ENCODE results near the gene U2SURP.

Gene U2SURP
- 226 to 252 reads per million in 2 donors for total RNA-seq

DNA sequence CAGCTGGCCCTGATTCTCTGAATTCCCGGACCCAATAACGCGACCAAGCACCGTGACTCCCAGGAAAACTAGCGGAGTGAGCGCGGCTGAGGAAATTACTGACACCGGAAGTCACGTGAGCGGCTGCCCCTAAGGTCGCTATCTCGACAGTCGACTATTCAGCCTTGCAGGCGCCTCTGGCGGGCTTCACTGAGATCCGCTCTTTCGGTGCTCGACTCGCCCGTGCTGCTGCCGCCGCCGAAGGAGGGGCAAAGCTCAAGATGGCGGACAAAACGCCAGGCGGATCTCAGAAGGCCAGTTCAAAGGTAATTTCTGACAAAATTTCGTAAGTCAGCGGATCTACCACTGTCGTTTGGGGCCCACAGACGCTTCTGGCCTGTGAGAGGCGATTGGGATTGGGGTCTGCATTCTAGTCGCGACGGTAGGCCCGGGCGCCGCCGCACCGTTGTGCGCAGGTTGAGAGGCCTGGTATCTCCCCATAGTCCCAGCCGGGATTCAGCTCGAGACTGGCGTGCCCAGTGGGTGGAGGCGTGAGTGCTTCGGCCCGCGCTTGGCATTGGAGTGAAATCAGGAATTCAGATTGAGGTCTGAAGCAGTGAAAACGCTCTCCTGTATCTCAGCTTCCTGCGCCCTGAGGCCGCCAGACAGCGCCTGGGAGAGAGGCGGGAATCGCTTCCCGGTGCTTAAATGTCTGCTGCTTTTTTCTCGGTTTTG lies at the start of gene U2SURP:
Gene U2SURP, plus strand, starts transcription at position 202 of the 714 bp plus-strand sequence. Its CDS starts 59 bp downstream, at position 261.
- DNase-seq, result peak; percentile 81

DNA sequence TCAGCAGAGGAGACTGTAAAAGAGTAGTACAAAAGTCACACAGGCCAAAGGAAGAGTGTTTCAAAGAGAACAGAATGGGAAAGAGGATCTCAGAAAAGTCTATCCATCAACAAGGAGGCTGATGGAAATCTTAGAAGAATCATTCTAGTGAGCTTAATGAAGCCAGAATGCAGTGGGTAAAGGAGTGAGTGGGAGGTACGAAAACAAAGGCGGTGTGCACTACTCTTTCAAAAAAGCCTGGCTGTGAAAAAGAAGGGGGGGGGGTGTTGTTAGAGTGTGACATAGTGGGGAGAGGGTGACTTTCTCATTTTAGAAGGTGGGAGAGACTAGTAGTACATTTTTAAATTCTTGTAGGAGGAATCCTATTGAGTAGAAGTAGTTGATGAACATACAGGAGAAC lies 49.6 kb upstream of the U2SURP start:
- no peak for DNase-seq

DNA sequence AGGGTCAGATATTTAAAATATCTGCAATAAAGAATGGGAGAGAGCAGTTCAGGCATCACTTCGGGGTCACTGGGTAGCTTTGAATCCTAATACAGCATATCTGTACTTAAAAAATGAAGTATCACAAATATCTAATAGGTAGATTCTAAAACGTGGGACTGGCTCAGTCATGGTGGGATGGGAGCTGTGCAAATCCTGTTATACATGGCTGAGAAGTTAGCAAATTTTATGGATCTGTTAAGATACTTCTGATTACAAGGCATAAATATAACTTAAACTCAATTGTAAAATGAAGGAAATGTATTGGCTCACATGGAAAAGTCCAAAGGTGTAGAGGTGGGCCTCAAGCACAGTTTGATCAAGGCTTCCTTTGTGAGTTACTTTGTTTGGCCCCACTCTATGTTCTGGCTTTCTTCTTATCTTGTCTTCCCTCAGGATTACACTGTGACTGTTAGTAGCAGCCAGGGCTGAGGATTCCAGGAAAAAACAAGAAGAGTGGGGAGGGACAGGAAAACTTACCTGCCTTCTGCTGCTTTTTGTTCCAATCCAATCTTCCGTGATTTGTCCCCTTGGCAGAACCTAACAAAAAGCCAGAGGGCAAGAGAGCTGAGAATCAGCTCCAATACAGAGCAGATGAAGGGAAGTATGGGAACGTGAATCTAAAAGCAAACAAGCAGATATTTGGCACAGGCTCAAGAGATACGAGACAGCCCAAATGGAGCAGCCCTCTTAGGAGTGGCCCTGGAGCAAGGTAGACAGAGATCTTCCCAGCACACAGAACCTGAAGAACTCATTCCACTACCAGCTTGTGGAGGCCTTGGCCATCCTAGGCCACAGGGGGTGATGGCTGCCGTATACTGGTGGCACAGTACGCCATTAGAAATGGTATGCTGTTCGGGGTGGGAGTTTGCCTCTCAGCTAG lies 48.8 kb upstream of the U2SURP start:
- DNase-seq, result no peak

DNA sequence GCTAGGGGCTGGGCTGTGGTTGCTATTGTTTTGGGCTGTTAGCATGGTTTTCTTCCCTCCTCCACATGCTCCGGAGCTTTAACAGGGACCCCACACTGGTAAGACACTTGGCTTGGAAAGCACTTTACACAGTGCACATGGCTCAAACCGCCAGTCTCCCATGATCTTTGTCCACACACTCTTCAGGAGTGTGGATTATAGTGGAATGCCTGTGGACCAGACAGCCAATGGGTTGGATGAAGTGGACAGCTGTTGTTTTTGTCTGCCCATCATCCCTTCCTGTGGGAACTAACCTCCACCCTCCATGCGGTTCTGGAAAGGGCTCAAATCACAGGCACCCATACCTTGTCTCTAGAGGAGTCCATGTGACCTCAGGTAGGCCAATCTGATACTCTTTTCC lies 47.9 kb upstream of the U2SURP start:
- DNase-seq, result no peak

DNA sequence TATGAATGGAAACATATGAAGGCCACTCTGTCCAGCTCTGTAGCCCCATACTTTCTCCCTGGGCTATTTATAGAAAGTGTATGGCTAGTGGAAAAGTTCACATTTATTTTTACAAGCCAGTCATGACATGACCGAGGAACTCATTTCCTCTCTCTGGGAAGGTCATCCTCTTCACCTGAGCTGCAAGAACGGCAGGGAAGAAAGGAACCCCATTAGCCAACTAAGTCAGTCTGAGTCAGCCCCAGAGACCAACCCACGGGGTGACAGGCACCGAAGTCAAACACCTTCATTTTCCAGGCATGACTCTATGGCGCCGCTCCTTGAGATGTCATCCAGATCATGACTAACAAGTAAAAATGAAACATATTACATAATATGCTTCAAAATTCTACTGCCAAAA lies 42.7 kb upstream of the U2SURP start:
- DNase-seq, result no peak

DNA sequence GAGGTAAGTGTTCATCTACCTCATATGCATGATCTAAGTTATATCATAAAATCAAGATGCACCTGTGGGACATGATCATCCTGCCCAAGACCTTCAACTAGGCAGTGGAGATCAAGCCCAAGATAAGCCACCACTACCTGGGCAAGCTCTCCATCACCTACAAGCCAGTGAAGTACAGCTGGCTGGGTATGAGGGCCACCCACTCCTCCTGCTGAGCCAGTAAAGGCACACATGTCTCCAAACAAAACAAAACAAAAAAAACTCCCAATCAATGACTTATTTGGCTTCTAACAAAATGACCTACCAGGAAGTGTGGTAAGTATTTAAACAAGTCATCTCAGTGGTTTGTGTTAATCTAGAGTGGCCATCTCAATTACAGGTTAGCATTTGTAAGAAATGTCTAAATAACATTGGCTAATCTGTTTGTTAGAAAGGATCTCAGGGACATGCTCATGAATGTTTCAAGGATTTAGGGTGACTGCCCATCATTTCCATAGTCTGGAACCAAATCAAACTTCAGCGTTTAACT lies 41.0 kb upstream of the U2SURP start:
- DNase-seq, result no peak

DNA sequence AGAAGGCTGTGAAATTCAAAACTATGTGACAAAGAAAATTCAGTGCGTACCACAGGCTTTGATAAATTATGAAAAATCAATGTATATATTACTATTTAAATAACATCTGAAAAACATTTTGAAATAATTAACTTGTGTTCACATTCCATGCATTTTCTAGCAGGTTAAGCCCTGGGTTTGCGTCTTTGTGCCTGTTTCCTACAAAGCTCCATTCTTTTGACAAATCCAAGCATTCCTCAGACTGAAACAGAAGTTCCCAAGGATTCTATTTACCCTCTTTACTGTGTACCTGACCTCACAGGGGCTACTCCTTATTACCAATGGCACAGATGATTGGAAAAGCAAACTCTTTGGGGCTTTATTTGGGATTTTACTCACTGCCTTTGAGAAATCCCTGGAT lies 39.8 kb upstream of the U2SURP start:
- no peak for DNase-seq

DNA sequence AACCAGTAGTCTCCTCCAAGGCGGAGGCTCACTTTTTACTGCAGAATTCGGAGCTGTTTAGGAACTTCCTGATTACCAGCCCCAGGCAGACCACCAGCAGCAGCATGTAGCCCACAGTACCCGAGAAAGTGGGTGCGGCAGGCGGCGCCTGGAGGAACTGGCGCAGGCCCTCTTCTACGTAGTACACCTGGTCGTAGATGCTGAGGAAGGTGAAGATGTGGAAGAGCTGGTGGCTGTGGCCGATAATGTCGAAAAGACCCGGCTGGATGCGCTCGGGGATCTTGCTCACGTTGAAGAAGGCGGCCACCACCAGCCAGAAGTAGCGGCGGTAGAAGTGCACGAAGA lies 39.2 kb upstream of the U2SURP start:
- DNase-seq, result no peak

DNA sequence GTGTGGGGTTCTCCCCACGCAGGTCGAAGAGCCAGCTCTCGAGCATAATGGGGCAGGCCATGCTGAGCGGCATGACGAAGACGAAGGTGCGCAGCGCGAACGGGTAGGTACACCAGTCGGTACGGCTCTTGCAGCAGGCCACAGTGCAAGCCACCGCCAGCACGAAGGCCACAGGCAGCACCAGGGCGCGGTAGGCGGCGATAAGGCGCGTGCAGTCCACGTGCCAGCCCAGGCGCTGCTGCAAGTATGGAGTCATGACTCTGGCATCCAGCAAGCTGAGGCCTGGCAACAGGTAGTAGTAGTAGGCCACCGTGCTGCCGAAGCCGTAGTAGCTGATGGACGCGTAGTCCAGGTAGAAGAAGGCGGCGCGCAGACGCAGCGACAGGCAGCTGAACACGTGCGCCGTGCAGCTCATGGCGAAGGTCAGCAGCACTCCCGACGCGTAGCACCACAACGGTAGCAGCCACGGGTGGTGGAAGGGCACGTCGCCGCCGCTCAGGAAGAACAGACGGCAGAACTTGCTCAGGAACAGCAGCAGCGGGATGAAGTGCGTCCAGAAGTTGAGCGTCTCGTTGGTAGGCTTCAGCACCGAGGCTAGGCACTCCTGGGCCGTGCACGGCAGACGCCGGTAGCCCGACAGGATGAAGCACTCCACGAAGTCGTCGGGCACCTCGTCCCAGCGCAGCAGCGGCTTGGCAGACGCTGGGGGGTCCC lies 38.7 kb upstream of the U2SURP start:
- no peak for DNase-seq

DNA sequence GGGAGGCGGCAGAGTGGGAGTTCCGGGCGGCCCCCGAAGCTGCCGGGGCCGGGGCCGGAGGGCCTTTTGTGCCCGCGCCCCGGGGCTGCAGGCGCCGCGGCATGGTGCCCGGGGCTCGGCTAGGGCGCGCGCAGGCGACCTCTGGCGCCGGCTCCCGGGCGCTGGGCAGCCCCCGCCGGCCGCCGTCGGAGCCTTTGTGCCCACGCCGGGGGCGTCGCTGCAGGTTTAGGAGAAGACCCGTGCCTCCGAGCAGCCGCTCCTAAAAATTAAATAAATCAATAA lies 38.2 kb upstream of the U2SURP start:
- no peak for DNase-seq

DNA sequence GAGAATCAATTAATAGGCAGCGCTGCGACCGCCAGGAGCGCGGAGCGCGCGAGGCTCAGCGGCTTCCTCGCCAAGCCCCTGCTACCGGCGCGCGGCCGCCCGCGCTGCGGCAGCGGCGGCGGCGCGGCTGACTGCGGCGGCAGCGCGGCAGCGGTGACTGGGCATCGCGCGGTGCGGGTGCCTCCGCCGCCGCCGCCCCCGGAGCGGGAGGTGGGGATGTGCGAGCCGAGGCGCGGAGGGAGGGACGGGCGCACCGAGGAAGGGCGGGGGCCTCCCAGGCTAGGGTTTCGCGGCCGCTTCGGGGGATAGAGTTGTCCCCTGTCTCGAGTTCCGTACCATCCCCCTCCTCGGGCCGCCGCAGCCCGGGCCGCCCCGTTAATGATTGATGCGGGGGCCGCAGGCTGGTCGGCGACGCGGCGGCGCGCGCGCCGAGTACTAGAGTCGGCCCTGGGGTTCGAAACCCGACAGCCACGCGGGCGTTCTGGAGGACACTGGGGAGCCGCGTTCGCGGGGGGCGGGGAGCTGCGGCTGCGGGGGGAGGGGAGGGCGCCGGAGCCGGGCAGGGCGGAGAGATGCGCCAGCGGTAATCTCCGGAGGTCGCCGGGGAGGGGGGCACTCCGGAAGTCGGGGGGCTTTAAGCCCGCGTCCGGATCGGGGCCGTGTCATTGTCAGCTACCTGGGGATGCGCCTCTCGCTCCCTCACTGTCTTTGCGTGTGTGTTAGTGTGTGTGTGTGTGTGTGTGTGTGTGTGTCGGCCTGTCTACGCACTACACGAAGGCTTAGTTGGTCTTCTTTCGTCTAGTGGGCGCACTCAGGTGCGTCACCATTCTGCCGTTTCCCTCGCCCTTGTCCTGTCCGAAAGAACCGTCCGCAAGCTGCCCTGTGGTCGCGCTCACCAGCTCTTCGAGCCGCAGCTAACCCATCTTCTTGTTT lies 37.6 kb upstream of the U2SURP start, which contains the start of gene PAQR9:
Gene PAQR9, minus strand, starts transcription at position 159 of the 933 bp plus-strand sequence. CDS start 338 bp downstream, outside the sequence.
- DNase-seq, result no peak

DNA sequence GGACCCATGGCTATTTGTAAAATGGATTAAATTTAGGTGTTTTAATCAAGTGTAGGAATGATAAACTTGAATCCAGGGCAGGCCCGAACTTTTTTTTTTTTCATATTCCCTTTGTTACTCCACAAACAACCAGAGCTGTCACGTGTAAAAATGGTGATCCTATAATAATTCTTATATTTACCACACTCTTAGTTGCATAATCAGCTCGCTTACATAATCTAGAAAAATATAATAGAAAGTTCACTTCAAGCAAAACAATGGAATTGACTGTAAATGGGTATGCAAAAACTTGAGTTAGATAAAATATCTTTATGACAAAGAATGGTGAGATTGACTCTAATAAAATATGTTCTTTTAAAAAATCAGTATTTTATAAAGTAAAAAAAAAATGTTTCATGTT lies 35.8 kb upstream of the U2SURP start:
- no peak for DNase-seq

DNA sequence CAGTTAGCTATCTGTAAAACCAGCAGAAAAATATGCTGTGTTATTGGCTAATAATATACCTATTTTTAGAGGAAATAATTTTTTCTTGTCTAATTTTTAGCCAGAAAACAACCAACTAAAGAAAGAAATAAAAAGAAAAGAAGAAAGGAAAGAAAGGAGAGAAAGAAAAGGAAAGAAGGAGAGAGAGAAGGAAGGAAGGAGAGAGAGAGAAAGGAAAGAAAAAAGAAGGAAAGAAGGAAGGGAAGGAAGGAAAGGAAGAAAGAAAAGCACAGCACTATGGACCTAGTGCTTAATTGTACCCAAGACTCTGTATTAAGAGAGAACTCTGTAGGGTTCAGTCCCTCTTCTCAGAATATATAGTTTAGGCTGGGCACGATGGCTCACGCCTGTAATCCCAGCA lies 34.6 kb upstream of the U2SURP start:
- DNase-seq, result no peak

DNA sequence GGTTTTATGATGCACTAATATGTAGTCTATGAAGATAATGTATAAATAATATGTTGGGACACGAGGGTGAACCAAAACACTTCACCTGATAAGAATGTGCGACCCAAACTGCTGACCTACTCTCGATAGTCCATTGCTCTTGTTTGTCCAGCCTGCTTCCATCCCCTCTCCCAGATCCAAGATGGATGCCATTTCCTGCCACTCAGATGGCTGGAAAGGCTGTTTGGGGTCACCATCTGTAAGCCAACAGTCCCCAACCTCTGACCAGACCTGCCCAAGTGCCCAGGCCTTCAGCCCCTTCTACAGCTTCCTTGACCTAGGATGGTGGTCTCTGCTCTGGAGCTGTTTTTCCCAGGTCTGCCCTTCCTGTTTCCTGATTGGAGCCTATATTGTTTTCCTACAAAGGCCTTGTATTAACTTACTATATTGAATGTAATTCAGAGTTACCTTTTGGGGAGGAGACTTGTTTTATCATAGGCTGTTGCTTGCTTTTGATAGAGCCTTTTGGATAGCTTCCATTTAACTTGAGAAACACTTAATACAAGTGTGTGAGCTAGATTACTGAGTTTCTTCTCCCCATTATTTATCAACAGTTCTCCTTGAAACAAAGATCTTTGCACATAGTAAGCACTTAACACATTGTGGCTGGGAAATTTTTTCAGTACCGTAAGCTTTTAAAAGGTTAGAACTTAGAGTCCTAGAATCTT lies 32.9 kb upstream of the U2SURP start:
- DNase-seq, result no peak

DNA sequence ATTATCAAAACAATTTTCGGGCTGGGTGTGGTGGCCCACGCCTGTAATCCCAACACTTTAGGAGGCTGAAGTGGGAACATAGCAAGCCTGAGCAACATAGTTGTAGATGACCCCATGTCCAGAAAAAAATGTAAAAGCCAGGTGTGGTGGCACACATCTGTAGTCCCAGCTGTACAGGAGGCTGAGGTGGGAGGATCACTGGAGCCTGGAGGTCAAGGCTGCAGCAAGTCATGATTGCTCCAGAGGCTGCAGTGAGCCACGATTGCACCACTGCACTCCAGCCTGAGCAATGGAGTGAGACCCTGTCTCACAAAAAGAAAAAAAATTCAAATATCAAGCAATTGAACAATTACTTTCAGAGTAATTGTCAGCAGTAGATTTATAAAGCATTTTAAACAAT lies 29.9 kb upstream of the U2SURP start:
- DNase-seq, result no peak

DNA sequence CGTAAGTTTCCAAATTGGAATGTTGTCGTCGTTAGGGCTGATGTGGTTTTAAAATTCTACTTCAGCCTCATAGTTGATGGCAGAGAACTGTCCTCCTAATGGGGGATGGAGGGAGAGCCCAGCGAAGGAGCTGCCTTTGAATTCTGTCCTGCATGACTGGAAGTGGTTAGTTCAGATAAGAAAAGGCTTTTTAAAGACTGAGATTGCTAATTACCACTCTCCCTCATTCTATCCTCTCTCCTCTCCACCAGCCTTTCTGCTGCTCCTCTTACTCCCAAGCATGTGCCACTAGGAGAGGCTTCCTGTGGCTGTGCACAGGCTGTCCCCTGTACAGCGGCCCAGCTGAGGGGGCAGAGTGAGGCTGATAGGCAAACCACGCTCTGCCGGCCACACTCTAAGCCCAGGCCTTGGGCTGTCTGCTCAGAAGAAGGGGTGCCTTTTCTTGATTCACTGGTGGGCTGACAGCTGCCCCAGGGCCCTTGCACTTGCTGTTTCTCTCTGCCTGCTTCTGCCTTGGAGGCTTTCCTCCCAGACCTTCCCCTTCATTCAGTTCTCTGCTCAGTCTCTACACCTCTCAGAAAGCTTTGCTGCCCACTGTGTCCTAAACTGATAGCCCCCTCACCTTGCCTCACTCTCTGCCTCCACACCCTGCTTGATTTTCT lies 29.1 kb upstream of the U2SURP start:
- DNase-seq, result no peak

DNA sequence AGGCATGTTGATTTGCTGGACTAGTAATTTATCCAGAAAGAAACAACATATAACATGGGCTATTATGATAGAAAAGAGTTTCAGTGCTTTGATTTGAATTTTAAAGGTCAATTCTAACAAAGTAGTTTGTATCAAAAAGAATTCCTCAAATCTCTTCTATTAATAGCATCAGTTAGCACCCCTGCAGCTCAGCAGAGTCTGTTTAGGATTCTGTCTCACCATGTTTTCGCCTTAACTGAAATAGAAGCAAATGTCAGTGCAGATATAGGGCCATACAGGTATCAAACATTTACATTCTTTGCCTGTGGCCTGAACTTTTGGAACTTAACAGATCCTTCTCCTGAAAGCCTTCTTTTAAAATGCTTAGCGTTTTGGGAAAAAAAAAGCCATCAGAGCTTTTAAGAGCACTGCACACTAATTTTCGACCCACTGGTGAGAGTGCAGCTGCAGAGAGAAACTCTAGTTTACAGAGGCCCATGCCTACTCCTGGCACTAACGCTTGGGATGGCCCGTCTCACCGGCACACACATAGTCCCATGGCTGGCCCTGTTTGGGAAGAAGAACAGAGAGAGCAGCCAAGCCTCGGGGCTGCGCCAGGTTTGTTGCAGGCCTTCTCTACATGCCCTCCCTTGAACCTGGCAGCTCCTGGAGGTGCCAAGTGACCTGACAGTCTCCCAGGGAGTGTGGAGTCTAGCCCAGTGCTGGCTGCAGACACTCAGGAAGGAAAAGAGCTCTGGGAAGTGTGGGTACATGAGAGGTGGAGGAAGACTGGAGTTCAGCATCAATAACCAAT lies 28.0 kb upstream of the U2SURP start:
- no peak for DNase-seq

DNA sequence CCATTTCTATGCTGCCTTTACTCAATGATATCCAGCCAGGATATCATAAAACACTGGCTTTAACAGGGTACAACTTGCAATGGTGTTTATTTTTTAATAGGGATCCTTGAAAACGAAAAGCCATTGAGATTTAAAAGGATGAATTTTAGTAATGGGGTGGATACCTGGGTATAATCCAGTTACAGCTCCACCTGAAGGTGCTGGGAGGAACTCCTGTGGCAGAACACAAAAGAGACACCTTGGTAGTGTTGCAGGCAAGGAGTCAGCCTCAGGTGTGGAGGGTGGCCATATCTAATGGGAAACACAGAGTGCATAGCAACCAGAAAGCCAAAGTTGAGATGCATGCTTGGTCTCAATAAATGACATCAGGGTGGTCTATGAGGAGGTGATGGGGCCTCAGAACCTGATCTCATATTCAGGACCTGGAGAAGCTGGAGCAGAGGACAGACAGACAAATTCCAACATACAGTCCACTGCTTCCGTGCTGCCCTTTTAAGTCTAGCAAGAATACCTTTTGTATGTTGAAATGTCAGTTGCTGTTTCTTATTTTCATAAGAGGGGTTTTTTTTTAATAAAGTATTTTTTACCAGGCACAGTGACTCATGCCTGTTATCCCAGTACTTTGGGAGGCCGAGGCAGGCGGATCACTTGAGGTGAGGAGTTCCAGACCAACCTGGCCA lies 25.9 kb upstream of the U2SURP start:
- no peak for DNase-seq

DNA sequence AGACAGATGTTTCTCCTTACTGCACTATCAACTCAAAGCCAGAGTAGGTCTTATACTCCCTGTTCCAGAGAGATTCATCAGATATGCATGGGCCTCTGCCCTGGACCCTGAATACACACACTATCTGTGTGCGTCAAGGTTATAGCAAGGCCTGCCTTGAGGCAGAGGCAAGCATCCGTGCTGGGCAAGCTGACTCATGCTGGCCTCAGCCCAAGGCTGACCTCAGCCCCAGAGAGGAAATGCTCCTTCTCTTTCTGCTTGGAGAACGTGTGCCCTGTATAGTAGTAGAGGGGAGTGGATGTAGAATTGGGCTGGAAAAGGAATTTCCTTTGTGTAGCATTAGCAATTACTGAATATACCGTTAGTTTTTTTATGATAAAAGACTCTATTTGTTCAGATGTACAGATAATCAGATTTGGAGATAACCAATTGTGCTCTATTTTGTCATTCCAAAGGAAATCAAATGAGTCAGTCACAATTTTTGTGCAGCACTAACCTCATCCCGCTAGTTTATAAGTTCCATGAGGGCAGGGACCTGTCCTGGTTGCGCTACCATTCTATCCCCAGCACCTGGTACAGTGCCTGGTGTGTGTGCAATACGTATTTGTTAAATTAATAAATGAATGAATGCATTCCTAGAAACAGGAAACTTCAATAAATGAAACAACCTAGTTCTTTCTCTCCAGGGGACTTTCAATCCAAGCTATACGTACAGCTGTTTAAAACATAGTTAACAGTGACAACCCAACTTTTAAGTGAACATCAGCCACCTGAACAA lies 24.6 kb upstream of the U2SURP start:
- DNase-seq, result no peak
